Eye (tissue), 1 donor: ENCODE results near the gene PRCC.

Experiments used
- DNase-seq: peaks from one replicate; pipeline ENCODE4 v3.0.0-alpha.2; 2015

Gene PRCC, protein sequence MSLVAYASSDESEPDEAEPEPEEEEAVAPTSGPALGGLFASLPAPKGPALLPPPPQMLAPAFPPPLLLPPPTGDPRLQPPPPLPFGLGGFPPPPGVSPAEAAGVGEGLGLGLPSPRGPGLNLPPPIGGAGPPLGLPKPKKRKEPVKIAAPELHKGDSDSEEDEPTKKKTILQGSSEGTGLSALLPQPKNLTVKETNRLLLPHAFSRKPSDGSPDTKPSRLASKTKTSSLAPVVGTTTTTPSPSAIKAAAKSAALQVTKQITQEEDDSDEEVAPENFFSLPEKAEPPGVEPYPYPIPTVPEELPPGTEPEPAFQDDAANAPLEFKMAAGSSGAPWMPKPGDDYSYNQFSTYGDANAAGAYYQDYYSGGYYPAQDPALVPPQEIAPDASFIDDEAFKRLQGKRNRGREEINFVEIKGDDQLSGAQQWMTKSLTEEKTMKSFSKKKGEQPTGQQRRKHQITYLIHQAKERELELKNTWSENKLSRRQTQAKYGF

GRCh38 chr1:156767101-156767878 is at the start of gene PRCC:
TSS of gene PRCC (plus strand) at chr1:156767535. CDS start at chr1:156767772, 237 bp downstream.
- peak; percentile 100 for DNase-seq

GRCh38 chr1:156721131-156721530 is 46.2 kb upstream of the PRCC start:
- DNase-seq: no peak

DNA sequence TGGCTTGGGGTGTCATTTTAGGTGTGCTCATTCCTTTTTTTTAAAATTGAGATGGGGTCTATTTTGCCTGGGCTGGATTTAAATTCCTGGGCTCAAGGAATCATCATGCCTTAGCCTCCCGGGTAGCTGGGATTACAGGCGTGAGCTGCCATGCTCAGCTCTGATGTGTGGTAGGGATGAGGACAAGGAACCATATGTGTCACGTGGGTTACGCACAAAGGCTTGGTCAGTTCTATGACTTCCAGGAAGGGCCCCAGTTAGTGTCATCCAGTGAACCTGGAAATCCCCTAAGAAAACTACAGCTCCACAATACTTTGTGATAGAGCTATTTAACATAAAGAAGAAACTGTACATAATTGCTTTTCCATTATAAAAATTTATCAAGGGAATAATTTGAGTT is 45.8 kb upstream of the PRCC start:
- DNase-seq: no peak

DNA sequence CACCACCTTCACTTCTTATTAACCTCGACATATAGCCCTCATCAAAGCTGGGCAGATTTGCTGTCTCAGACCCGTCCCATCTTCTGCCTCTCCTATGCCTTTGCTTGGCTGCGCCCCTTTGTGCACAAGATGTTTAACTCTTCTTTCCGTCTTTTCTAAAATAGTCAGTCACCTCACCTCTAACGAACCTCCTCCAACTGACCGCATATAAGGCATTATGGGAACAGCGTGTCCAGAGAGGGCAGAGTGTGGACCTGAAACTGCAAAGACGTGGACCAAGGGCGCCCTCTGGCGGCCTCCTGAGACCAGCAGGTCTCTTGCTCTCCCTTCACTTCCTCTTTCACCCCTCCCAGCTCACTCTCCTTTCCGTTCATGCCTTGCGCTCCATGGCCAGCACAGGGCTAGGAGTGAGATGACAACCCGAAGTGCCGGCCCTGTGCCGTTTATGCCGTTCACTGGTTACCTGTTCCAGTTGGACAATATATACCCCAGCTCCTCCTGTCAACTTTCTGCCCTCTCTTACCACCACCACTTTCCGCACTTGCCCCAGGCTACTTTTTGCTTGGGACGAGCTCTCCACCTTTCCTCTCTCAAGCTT is 41.6 kb upstream of the PRCC start:
- peak; percentile 95 for DNase-seq

DNA sequence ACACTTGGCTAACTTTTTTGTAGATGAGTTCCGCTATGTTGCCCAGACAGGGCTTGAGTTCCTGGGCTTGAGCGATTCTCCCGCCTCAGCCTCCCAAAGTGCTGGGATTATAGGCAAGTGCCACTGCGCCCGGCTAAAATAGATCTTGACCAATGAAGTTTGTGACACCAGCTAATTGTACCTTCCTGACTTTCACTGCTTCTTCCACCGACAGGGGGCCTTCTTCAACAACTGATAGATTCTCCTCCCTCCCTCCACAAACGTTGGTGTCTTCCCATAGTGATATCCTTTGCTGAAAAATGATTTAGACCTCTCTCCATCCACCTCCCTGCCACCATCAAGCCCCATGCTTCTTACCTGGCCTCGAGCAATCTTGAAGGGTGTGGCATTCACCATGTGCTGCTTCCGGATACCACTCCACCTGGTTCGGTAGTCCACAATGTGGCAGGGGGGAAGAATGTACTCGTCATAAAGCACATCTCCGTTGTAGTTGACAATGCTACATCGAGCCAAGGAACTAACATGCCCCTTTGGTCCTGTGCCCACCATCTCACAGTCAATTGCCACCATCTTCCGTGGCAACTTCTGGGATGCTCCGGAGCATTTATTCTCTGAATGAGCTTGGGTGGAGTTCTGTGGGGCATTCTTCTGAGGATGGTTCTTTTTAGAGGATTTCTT is 40.6 kb upstream of the PRCC start:
- peak; percentile 57 for DNase-seq

GRCh38 chr1:156727492-156727891 is 39.8 kb upstream of the PRCC start:
- no peak for DNase-seq

GRCh38 chr1:156727926-156728598 is 39.3 kb upstream of the PRCC start, which contains the start of gene METTL25B:
TSS of gene METTL25B (plus strand) at chr1:156728469. CDS start at chr1:156729105, 636 bp downstream.
- DNase-seq: peak; percentile 90

DNA sequence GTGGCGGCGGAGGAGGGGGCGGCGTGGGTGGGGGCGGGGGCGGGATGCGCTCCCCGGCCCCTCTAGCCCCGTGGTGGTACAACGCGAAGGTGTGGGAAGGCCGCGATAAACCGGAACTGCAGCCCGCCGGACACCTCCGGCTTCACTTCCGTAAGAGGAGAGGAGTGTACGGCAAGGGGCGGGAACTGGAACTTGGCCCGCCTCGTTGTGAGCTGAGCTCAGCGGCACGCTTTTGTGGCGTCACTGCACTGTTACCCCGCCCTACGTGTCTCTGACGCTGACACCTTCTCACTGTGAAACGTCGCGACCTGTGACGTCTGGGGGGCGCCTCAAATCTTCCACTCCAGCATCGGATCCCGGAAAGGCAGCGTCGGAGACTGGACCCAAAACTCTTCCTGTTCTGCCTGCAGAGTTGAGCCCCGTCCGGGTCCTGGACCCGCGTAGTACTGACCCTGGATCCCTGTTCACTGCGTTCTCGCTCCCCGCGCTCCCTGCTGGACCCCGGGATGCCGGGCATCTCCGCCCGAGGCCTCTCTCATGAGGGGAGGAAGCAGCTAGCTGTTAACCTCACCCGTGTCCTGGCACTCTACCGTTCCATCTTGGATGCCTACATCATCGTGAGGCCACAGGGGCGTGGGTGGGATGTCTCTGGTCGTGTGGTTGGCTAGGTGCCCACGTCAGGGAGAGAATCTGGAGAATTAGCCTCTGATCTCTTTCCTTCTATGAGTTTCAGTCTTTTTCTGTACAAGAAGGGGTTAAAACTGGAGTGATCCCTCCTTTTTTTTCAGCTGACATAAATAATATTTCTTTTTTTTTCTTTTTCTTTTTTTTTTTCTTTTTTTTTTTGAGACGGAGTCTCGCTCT is 38.5 kb upstream of the PRCC start, which contains the start of gene ISG20L2:
Gene ISG20L2 (minus strand): TSS at position 168 of the 864 bp plus-strand sequence. CDS start 1,114 bp downstream, outside the sequence.
- peak; percentile 98 for DNase-seq

DNA sequence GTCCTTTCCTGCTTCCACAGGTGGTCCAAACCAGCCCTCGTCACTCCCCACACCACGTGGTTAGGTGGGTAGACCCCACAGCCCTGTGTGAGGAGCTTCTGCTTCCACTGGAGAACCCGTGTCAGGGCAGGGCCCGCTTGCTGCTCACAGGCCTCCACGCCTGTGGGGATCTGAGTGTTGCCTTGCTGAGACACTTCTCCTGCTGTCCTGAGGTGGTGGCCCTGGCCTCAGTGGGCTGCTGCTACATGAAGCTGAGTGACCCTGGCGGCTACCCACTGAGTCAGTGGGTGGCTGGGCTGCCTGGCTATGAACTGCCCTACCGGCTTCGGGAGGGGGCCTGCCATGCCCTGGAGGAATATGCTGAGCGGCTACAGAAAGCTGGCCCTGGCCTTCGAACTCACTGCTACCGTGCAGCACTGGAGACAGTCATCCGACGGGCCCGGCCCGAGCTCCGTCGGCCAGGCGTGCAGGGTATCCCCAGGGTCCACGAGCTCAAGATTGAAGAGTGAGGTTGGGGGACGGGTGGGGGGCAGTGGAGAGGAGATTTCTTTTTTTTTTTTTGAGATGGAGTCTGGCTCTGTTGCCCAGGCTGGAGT is 33.2 kb upstream of the PRCC start:
- no peak for DNase-seq

GRCh38 chr1:156738407-156738806 is 28.9 kb upstream of the PRCC start:
- no peak for DNase-seq

DNA sequence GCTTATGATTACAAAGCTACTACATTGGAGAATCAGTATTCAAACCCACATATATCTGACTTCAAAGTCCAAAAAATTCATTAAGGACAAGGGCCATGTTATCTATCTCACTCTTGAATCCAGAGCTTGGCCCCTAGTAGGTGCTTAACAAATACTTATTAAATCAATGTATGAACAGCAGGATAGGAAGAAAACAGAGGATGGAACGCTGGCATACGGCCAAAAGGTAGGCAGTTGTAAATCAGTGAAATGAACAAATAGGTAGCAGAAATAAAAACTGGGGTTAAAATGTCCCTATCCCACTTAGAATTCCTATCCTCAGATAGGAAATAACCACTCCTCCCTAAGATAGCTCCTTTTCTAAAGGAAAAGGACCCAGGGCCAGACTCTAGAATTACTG is 28.4 kb upstream of the PRCC start:
- DNase-seq: no peak

DNA sequence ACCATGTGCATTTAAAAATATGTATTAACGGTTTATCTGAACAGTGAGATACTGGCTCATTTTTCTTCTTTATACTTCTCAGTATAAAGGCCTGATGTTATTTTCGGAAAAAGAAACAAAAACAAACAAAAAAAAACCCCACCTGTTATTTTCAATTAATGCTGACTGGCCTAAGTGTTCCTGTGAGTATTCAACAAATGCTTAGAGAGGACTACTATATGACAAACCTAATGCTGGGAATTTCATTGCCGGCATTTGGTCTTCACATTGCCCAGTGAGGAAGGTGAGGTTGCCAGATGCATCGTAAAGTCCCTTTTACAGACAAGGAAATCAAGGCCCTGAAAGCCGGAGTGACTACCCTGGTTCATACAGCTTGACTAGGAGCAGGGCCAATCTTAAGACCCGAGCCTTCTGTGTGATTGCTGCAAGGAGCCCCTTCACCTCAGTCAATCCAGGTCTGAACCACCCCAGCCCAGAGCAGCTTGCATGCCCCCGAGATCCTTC is 27.0 kb upstream of the PRCC start:
- DNase-seq: no peak

GRCh38 chr1:156740741-156741480 is 26.4 kb upstream of the PRCC start, which contains the start of gene MRPL24:
TSS of gene MRPL24 (minus strand) at chr1:156741088. CDS start at chr1:156738704, 2,384 bp downstream.
- peak; percentile 100 for DNase-seq

DNA sequence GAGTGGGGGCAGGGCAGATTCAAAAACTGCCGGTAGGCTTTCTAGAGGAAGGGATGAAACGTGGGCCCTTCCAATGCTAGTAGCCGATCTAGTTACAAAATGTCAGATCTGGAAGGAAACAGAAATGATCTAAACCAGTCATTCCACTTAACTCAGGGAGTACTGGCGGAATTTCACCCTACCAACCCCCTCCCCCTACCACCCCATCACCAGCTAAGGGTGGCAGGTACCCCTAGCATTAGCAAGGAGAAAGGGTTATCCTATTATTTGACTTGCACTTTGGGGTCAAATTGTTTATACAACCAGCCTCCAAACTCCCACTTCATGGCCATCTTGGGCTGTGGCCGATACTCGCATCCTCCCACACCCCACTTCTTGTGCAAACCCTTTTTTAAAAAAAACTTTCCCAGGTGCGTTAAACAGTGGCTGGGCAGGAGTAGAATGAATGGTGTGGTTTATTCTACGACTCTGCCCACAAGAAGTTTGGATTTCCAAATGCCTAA is 25.8 kb upstream of the PRCC start:
- DNase-seq: no peak

GRCh38 chr1:156742017-156742416 is 25.3 kb upstream of the PRCC start:
- peak; percentile 15 for DNase-seq

DNA sequence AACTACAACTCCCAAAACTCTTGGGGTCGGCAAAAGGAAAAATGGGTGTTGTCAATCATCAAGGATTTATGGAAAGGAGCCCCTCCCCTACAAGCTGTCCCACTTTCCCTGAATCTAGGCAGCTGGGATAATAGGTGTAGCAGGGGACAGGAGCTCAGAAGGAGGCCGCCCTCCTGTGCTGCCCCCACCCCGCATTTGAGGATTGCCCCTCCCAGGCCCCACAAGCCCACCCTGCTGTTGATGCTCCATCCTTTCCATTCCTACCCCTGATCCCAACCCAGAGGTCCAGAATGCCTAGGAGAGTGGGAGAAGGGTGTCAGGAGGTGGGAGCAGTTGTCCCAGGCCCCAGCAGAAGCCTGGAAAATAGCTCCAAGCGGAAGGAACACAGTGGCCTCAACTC is 24.5 kb upstream of the PRCC start:
- no peak for DNase-seq

GRCh38 chr1:156743367-156744302 is 23.7 kb upstream of the PRCC start:
- no peak for DNase-seq

DNA sequence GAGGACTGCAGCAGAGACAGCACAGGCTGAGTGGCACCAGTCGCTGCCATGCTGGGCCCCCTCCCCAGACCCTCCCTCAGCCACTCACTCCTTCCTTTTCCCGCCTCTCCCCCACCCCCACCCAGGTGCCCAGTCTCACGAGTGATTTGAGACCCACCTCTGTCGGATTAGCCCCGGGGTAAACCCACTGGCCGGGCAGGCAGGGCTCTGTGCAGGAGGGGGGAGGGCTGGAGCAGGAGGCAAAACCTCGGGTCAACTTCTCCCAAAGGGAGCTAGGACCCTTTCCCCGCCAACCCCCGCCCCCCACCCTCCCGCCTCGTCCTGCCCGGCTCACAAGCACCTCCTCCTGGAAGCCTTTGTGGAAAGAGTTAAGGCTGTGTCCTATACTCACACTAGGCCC is 23.0 kb upstream of the PRCC start:
- DNase-seq: no peak
